KBM-7 (cell line): ENCODE results near the gene ELAVL4.
A peak's percentile ranks its signal among the peaks of the same experiment; 100 is the strongest.

Experiments used
- DNase-seq: peaks from one replicate; pipeline ENCODE4 v3.0.0-alpha.2; 2015
- in situ Hi-C: fragments of 300-500 bp; cut with MboI; formaldehyde crosslinking; loops from 2 replicates; pipeline ENCODE4 v1.14.3; 2020; ENCODE audit warnings: low sequenced_read_pairs, low pct_unique_long_range_greater_than_20kb, mixed read lengths

ELAVL4 gene

GRCh38 chr1:50108497-50109059 lies at the start of gene ELAVL4:
TSS of gene ELAVL4 (plus strand) at chr1:50108920. CDS start at chr1:50109190, 270 bp downstream.
- peak; percentile 45 for DNase-seq
- in situ Hi-C loops = no loop called here

- no peak for DNase-seq
- in situ Hi-C loops = no loop called here
These were observed 48.4 kb upstream of the ELAVL4 start for GRCh38 chr1:50060279-50060678.

- DNase-seq = no peak
- in situ Hi-C loops = no loop called here
These were observed 41.9 kb upstream of the ELAVL4 start for GRCh38 chr1:50066806-50067205.

GRCh38 chr1:50074931-50075330 lies 33.8 kb upstream of the ELAVL4 start:
- in situ Hi-C loops = no loop called here
- no peak for DNase-seq

- no peak for DNase-seq
- in situ Hi-C loops = no loop called here
These were observed 31.4 kb upstream of the ELAVL4 start for GRCh38 chr1:50077273-50077672.

GRCh38 chr1:50080904-50081586 lies 27.7 kb upstream of the ELAVL4 start:
- DNase-seq = peak; percentile 21
- in situ Hi-C loops = no loop called here

- in situ Hi-C loops = no loop called here
- DNase-seq = no peak
These were observed 24.3 kb upstream of the ELAVL4 start for GRCh38 chr1:50084389-50084788.

- no peak for DNase-seq
- in situ Hi-C loops = no loop called here
These were observed 17.7 kb upstream of the ELAVL4 start for GRCh38 chr1:50091068-50091467.

GRCh38 chr1:50095716-50096115 lies 13.0 kb upstream of the ELAVL4 start:
- no peak for DNase-seq
- in situ Hi-C loops = no loop called here

- DNase-seq = no peak
- in situ Hi-C loops = no loop called here
These were observed 11.6 kb upstream of the ELAVL4 start for GRCh38 chr1:50097021-50097679.

GRCh38 chr1:50097791-50098190 lies 10.9 kb upstream of the ELAVL4 start:
- DNase-seq = no peak
- in situ Hi-C loops = no loop called here

- DNase-seq = no peak
- in situ Hi-C loops = no loop called here
These were observed 10.1 kb upstream of the ELAVL4 start for GRCh38 chr1:50098591-50099021.

GRCh38 chr1:50099654-50100053 lies 9.1 kb upstream of the ELAVL4 start:
- in situ Hi-C loops = no loop called here
- DNase-seq = no peak

- DNase-seq = no peak
- in situ Hi-C loops = no loop called here
These were observed 5.1 kb upstream of the ELAVL4 start for GRCh38 chr1:50103615-50104081.

- no peak for DNase-seq
- in situ Hi-C loops = no loop called here
These were observed 3.3 kb upstream of the ELAVL4 start for GRCh38 chr1:50105433-50105832.

GRCh38 chr1:50106095-50106761 lies 2.5 kb upstream of the ELAVL4 start:
- no peak for DNase-seq
- in situ Hi-C loops = no loop called here

GRCh38 chr1:50109116-50109515 lies 396 bp downstream of the ELAVL4 start:
- no peak for DNase-seq
- in situ Hi-C loops = no loop called here

GRCh38 chr1:50109647-50110075 lies 941 bp downstream of the ELAVL4 start:
- peak; percentile 29 for DNase-seq
- in situ Hi-C loops = no loop called here

GRCh38 chr1:50110151-50110550 lies 1.4 kb downstream of the ELAVL4 start:
- in situ Hi-C loops = no loop called here
- peak; percentile 38 for DNase-seq

- no peak for DNase-seq
- in situ Hi-C loops = no loop called here
These were observed 1.9 kb downstream of the ELAVL4 start for GRCh38 chr1:50110656-50111055.
